ENCODE results near the gene NHLRC4. TPM values are rescaled to one million over a fixed set of nuclear protein-coding genes. Genes with fewer than 3 reads are reported as not detected.

NHLRC4 gene
- total and polyA plus RNA-seq, 2 of the 13 experiments (the other 11 are each of a cell fraction or from before 2014, with no cell fraction given): 0.40 to 0.59 TPM

GRCh38 chr16:603933-604332, 37.1 kb downstream of the NHLRC4 start (continued):
- TF ChIP-seq IRF1 (CRISPR knock-in tag; IDR thresholded peaks at IDR 0.05; ENCODE audit: low read depth): no peak
- no peak for TF ChIP-seq ZNF737 (CRISPR knock-in tag; IDR thresholded peaks at IDR 0.05; ENCODE audit: borderline replicate concordance)

GRCh38 chr16:606656-607307, 40.0 kb downstream of the NHLRC4 start:
- WGBS (ENCODE audit: low lambda C conversion rate): 99% methylated on average over 9 of the region's 22 CpGs
- no peaks in the 10 kb centered on the region for H4K20me1 ChIP-seq (ENCODE audit: insufficient read depth, low read length)
- FAIRE-seq (no peak), DNase-seq (ENCODE audit: low spot score) (no peak), ATAC-seq (no peak)
- 0 out of 5 replicates have a peak, but pooled peaks cover 0 to 3% of the 10 kb centered on the region in 2 experiments for H3K36me3 ChIP-seq (replicated peaks in 1 of 2; ENCODE audit: control insufficient read depth in 1 of 2, insufficient read depth in 2 of 2, low read length in 2 of 2)
- POLR2A ChIA-PET: no interaction called here
- H3K9ac ChIP-seq (ENCODE audit: insufficient read depth, low read depth, low read length): no peak overlapping the region
- H3K4me3 ChIP-seq (replicated peaks in 1 of 3; ENCODE audit: insufficient read depth in 1 of 3, low read depth in 2 of 3, low read length in 3 of 3): no peak overlapping the region
- peaks cover 8% of the 10 kb centered on the region for H3K79me2 ChIP-seq (ENCODE audit: insufficient read depth, low read length)
- TF ChIP-seq PCBP1 (IDR thresholded peaks at IDR 0.05; ENCODE audit: borderline replicate concordance, low read depth, low read length) (no peak), ZMYM4 (CRISPR knock-in tag; IDR thresholded peaks at IDR 0.05) (no peak), ISL2 (CRISPR knock-in tag; IDR thresholded peaks at IDR 0.05) (no peak), ATF1 (CRISPR knock-in tag; IDR thresholded peaks at IDR 0.05) (no peak), MIXL1 (CRISPR knock-in tag; IDR thresholded peaks at IDR 0.05) (no peak), ZNF317 (CRISPR knock-in tag; IDR thresholded peaks at IDR 0.05) (no peak), ZNF296 (CRISPR knock-in tag; conservative IDR thresholded peaks at IDR 0.05) (no peak), MBD4 (IDR thresholded peaks at IDR 0.05; ENCODE audit: borderline replicate concordance, low read length) (no peak)
- no peak overlapping the region for H3K4me2 ChIP-seq (ENCODE audit: low read depth, low read length)
- H3K4me1 ChIP-seq (ENCODE audit: insufficient read depth, low read length): peaks cover 17% of the 10 kb centered on the region
- H3K9me3 ChIP-seq (ENCODE audit: low read length): no peaks in the 10 kb centered on the region
- no peak overlapping the region for H2AFZ ChIP-seq (ENCODE audit: low read length)
- intact Hi-C loops (cut with micrococcal nuclease; ENCODE audit: unreplicated experiment): no loop called here
- H3K27me3 ChIP-seq (ENCODE audit: control insufficient read depth in 1 of 2, insufficient read depth in 2 of 2, low read length in 2 of 2): no peaks in the 10 kb centered on the region
- in situ Hi-C loops (cut with HindIII; ENCODE audit: extremely low pct_ligation_motif_present, low pct_unique_long_range_greater_than_20kb): no loop called here
- CTCF ChIA-PET (ENCODE audit: low intra/inter-chr PET ratio, low total read pairs): interaction anchor here (1.1 kb wide), 1 partner anchor 28 kb away, joined by 3 read pairs; no protein-coding TSS in a partner anchor
- H3K27ac ChIP-seq (ENCODE audit: extremely low read length, insufficient read depth, low read length): no peak overlapping the region
- no TSS peak for BruUV-seq (replicated peaks)
